Measurements from ENCODE around the gene ART3. TPM values are rescaled to one million over a fixed set of nuclear protein-coding genes. Genes with fewer than 3 reads are reported as not detected.
"Not testable (repeated sequence)": the region's sequence is repeated elsewhere in the genome, so short reads cannot be mapped to it uniquely, and the experiment has no call there.

The ART3 gene
- polyA plus RNA-seq, 1 of the 3 experiments (the other 2 are of a cell fraction) = not detected

- TF ChIP-seq CTCF (IDR thresholded peaks at IDR 0.05) = no peak
These were observed 37.7 kb upstream of the ART3 start (continued) for GRCh38 chr4:76036855-76037254.

- CTCF ChIA-PET = interaction anchor here (1.1 kb wide), 1 partner anchor 46 kb away, joined by 3 read pairs; no protein-coding TSS in a partner anchor
- WGBS (ENCODE audit: low lambda C conversion rate) = 64% methylated on average over 16 of the region's 18 CpGs
These were observed 32.1 kb upstream of the ART3 start for GRCh38 chr4:76042241-76042998.

GRCh38 chr4:76043306-76043705 is 31.2 kb upstream of the ART3 start:
- H3K79me2 ChIP-seq (ENCODE audit: insufficient read depth); H3K4me1 ChIP-seq (ENCODE audit: control insufficient read depth in 1 of 2, insufficient read depth in 2 of 2, low read depth in 1 of 2, low read length in 1 of 2); H3K9ac ChIP-seq; H3F3A ChIP-seq (replicated peaks; ENCODE audit: insufficient read depth); H3K4me3 ChIP-seq (ENCODE audit: low read depth in 2 of 2, low read length in 1 of 2); H3K36me3 ChIP-seq (replicated peaks in 1 of 2; ENCODE audit: control insufficient read depth in 1 of 2, insufficient read depth in 2 of 2, low read length in 1 of 2); H3K4me2 ChIP-seq; H3K9me3 ChIP-seq; H3K27ac ChIP-seq (ENCODE audit: low read depth in 2 of 2, low read length in 1 of 2); DNase-seq; H3K9me2 ChIP-seq; H2AFZ ChIP-seq (ENCODE audit: low read depth); H4K20me1 ChIP-seq (ENCODE audit: insufficient read depth); POLR2A ChIA-PET; H3K27me3 ChIP-seq (ENCODE audit: insufficient read depth); CTCF ChIA-PET: not testable (repeated sequence)
- WGBS (ENCODE audit: low lambda C conversion rate) = 92% methylated on average over 5 of the region's 18 CpGs

More at GRCh38 chr4:76042241-76042998, 32.1 kb upstream of the ART3 start:
- peak; percentile 29; the same call in 1 of the 2 replicates for TF ChIP-seq PBX3 (IDR thresholded peaks at IDR 0.05)
- H3K27me3 ChIP-seq (ENCODE audit: insufficient read depth); H3F3A ChIP-seq (replicated peaks; ENCODE audit: insufficient read depth); H3K4me2 ChIP-seq; H2AFZ ChIP-seq (ENCODE audit: low read depth); H3K36me3 ChIP-seq (replicated peaks in 1 of 2; ENCODE audit: control insufficient read depth in 1 of 2, insufficient read depth in 2 of 2, low read length in 1 of 2); H3K79me2 ChIP-seq (ENCODE audit: insufficient read depth); H3K4me1 ChIP-seq (ENCODE audit: control insufficient read depth in 1 of 2, insufficient read depth in 2 of 2, low read depth in 1 of 2, low read length in 1 of 2); H3K9me2 ChIP-seq; POLR2A ChIA-PET; H3K9ac ChIP-seq; H3K9me3 ChIP-seq; DNase-seq; H3K27ac ChIP-seq (ENCODE audit: low read depth in 2 of 2, low read length in 1 of 2); H3K4me3 ChIP-seq (ENCODE audit: low read depth in 2 of 2, low read length in 1 of 2); H4K20me1 ChIP-seq (ENCODE audit: insufficient read depth): not testable (repeated sequence)

- CTCF ChIA-PET; H3K4me1 ChIP-seq (ENCODE audit: control insufficient read depth in 1 of 2, insufficient read depth in 2 of 2, low read depth in 1 of 2, low read length in 1 of 2); H3K4me3 ChIP-seq (ENCODE audit: low read depth in 2 of 2, low read length in 1 of 2); H3F3A ChIP-seq (replicated peaks; ENCODE audit: insufficient read depth); H3K36me3 ChIP-seq (replicated peaks in 1 of 2; ENCODE audit: control insufficient read depth in 1 of 2, insufficient read depth in 2 of 2, low read length in 1 of 2); H3K79me2 ChIP-seq (ENCODE audit: insufficient read depth); H3K9ac ChIP-seq; H2AFZ ChIP-seq (ENCODE audit: low read depth); H4K20me1 ChIP-seq (ENCODE audit: insufficient read depth); H3K27ac ChIP-seq (ENCODE audit: low read depth in 2 of 2, low read length in 1 of 2); H3K27me3 ChIP-seq (ENCODE audit: insufficient read depth); POLR2A ChIA-PET; DNase-seq; H3K9me2 ChIP-seq; H3K9me3 ChIP-seq; H3K4me2 ChIP-seq: not testable (repeated sequence)
- 26% methylated on average over 4 of the region's 4 CpGs for WGBS (ENCODE audit: low lambda C conversion rate)
These were observed 29.8 kb upstream of the ART3 start for GRCh38 chr4:76044686-76045085.

- 81% methylated on average over 10 of the region's 17 CpGs for WGBS (ENCODE audit: low lambda C conversion rate)
These were observed 24.6 kb upstream of the ART3 start for GRCh38 chr4:76049860-76050416.

GRCh38 chr4:76050560-76051050 is 23.9 kb upstream of the ART3 start:
- H3F3A ChIP-seq (replicated peaks; ENCODE audit: insufficient read depth); H2AFZ ChIP-seq (ENCODE audit: low read depth); H4K20me1 ChIP-seq (ENCODE audit: insufficient read depth); H3K27ac ChIP-seq (ENCODE audit: low read depth in 2 of 2, low read length in 1 of 2); H3K4me2 ChIP-seq; H3K4me3 ChIP-seq (ENCODE audit: low read depth in 2 of 2, low read length in 1 of 2); DNase-seq; H3K9me2 ChIP-seq; H3K9me3 ChIP-seq; H3K36me3 ChIP-seq (replicated peaks in 1 of 2; ENCODE audit: control insufficient read depth in 1 of 2, insufficient read depth in 2 of 2, low read length in 1 of 2); H3K79me2 ChIP-seq (ENCODE audit: insufficient read depth); POLR2A ChIA-PET; H3K9ac ChIP-seq; H3K4me1 ChIP-seq (ENCODE audit: control insufficient read depth in 1 of 2, insufficient read depth in 2 of 2, low read depth in 1 of 2, low read length in 1 of 2); H3K27me3 ChIP-seq (ENCODE audit: insufficient read depth): not testable (repeated sequence)
- WGBS (ENCODE audit: low lambda C conversion rate) = 74% methylated on average over 7 of the region's 27 CpGs
- CTCF ChIA-PET = interaction anchor here (1.4 kb wide), 1 partner anchor 55 kb away, joined by 5 read pairs; no protein-coding TSS in a partner anchor

More at GRCh38 chr4:76049860-76050416, 24.6 kb upstream of the ART3 start:
- POLR2A ChIA-PET; H3K9me2 ChIP-seq; H3K79me2 ChIP-seq (ENCODE audit: insufficient read depth); H3K4me2 ChIP-seq; H3K36me3 ChIP-seq (replicated peaks in 1 of 2; ENCODE audit: control insufficient read depth in 1 of 2, insufficient read depth in 2 of 2, low read length in 1 of 2); DNase-seq; H3K9ac ChIP-seq; H3K4me3 ChIP-seq (ENCODE audit: low read depth in 2 of 2, low read length in 1 of 2); H3K27ac ChIP-seq (ENCODE audit: low read depth in 2 of 2, low read length in 1 of 2); H2AFZ ChIP-seq (ENCODE audit: low read depth); H3K4me1 ChIP-seq (ENCODE audit: control insufficient read depth in 1 of 2, insufficient read depth in 2 of 2, low read depth in 1 of 2, low read length in 1 of 2); H4K20me1 ChIP-seq (ENCODE audit: insufficient read depth); H3K27me3 ChIP-seq (ENCODE audit: insufficient read depth); H3K9me3 ChIP-seq; H3F3A ChIP-seq (replicated peaks; ENCODE audit: insufficient read depth): not testable (repeated sequence)
- CTCF ChIA-PET = interaction anchor here (1.0 kb wide), 1 partner anchor 10 kb away, joined by 3 read pairs; no protein-coding TSS in a partner anchor

Data from SK-N-SH (cell line).